ENCODE measurements around the gene KLK14. TPM values are rescaled to one million over a fixed set of nuclear protein-coding genes. Genes with fewer than 3 reads are reported as not detected.
A peak's percentile ranks its signal among the peaks of the same experiment; 100 is the strongest.

The KLK14 gene
- polyA plus RNA-seq, 2 of the 4 experiments (the other 2 are of a cell fraction), result 0.14 to 0.44 TPM

DNA sequence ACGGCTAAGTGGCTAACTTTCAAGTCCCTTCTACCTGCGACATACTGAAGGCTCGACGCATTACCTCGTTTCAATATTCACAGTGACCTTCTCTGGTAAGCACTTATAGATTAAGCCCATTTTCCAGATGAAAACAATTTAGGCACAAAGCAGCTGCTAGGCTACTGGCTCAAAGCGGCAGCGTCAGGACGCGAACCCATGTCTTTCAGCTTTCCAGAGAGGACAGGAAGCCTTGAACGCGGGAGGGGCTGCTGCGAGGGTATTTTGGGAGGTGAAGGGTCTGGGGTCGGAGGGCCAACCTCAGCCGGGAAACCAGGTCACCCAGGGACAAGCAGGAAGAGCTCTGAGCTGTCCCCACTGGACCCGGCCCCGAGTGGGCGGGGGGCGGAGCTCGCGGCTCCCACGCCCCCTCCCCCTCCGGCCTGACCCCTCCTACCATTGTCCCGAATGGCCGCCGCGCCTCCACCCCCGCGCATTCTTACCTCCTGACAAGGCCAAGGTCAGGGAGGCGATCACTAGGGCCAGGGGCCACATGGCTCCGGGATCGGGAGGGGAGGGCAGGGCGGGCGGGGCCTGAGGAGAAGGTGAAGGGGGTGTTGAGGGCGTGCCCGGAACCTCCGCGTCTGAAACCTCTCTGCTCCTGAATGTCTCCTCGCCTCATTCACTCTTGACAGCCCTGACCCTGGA is 18.0 kb downstream of the KLK14 start, which contains the start of gene KLK13:
Gene KLK13, minus strand, starts transcription at position 559 of the 687 bp plus-strand sequence. Its CDS starts 25 bp downstream, at position 534.
- no peak for TF ChIP-seq CTCF (IDR thresholded peaks at IDR 0.05)
- 0 out of 2 replicates have a peak, but pooled peaks have one; percentile 48 for TF ChIP-seq CHD4 (IDR thresholded peaks at IDR 0.05; ENCODE audit: borderline replicate concordance)
- peak within 1 kb of the TSS; percentile 46 for H3K4me3 ChIP-seq
- ChIA-PET CTCF (interaction anchor here (1.0 to 1.4 kb wide), 3 partner anchors 32 to 44 kb away, joined by 3 to 7 read pairs (median 4); no protein-coding TSS in a partner anchor), POLR2A (interaction anchor here (1.0 kb wide), 1 partner anchor 12 kb away, joined by 3 read pairs; no protein-coding TSS in a partner anchor)
- FAIRE-seq, result no peak
- ATAC-seq, result peak; percentile 64 to 80; a peak in 5 of 6 replicates
- DNase-seq (ENCODE audit: low read depth in 1 of 2, low spot score in 1 of 2), result peak; percentile 22 to 44
- WGBS (ENCODE audit: missing lambda C conversion rate), result 11% methylated on average over 24 of the region's 38 CpGs
- no peaks in the 10 kb centered on the region for H3K9me3 ChIP-seq
- peak within 1 kb of the TSS; percentile 91 for H3K4me2 ChIP-seq
- peak within 1 kb of the TSS; percentile 31 to 67; a peak in 4 of 6 replicates for H3K27ac ChIP-seq
- H3K4me1 ChIP-seq, result peaks cover 4% of the 10 kb centered on the region; the same call in 1 of the 3 replicates

DNA sequence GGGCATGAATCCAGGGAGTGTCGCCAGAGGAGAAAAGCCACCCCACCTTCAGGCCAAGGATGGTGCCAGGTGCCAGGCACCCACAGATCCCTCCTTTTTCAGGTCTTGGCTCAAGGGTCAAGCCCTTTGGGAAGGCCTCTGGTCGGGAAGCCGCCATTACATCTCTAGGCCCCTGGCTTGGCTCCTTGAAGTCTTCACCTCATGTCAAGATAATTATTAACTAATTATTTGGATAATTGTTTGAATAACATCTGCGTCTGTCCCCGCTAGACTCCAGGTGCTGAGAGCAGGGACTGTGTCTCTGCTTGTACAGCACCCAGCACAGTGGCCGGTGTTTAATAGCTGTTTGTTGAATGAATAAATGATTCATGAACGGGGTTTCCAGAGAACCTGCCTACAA is 19.0 kb downstream of the KLK14 start:
- ATAC-seq (no peak), DNase-seq (ENCODE audit: low read depth in 1 of 2, low spot score in 1 of 2) (no peak), FAIRE-seq (no peak)
- Histone ChIP-seq H3K9me3 (no peaks in the 10 kb centered on the region), H3K4me1 (peaks cover 4% of the 10 kb centered on the region; the same call in 1 of the 3 replicates), H3K4me2 (no peak overlapping the region), H3K4me3 (no peak overlapping the region), H3K27ac (no peak overlapping the region)
- 54% methylated on average over 7 of the region's 7 CpGs for WGBS (ENCODE audit: missing lambda C conversion rate)
- CTCF ChIA-PET, result interaction anchor here (1.0 kb wide), 1 partner anchor 43 kb away, joined by 3 read pairs; no protein-coding TSS in a partner anchor
- TF ChIP-seq, protein P1, sequence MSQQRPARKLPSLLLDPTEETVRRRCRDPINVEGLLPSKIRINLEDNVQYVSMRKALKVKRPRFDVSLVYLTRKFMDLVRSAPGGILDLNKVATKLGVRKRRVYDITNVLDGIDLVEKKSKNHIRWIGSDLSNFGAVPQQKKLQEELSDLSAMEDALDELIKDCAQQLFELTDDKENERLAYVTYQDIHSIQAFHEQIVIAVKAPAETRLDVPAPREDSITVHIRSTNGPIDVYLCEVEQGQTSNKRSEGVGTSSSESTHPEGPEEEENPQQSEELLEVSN (IDR thresholded peaks at IDR 0.05; ENCODE audit: borderline replicate concordance, low read depth), result no peak
- TF ChIP-seq EP300 (IDR thresholded peaks at IDR 0.05) (no peak), FOXS1 (CRISPR knock-in tag; IDR thresholded peaks at IDR 0.05) (no peak), MAFK (IDR thresholded peaks at IDR 0.05; ENCODE audit: partially characterized antibody) (no peak), MAZ (IDR thresholded peaks at IDR 0.05; ENCODE audit: borderline replicate concordance, low read depth, low read length) (no peak), JUNB (IDR thresholded peaks at IDR 0.05) (no peak), JUN (IDR thresholded peaks at IDR 0.05) (no peak), HOXA7 (CRISPR knock-in tag; IDR thresholded peaks at IDR 0.05) (no peak), NFE2L2 (conservative IDR thresholded peaks at IDR 0.05; ENCODE audit: low read length) (no peak), POLR2A (IDR thresholded peaks at IDR 0.05; ENCODE audit: low read length) (no peak)
- TF ChIP-seq, protein P2, sequence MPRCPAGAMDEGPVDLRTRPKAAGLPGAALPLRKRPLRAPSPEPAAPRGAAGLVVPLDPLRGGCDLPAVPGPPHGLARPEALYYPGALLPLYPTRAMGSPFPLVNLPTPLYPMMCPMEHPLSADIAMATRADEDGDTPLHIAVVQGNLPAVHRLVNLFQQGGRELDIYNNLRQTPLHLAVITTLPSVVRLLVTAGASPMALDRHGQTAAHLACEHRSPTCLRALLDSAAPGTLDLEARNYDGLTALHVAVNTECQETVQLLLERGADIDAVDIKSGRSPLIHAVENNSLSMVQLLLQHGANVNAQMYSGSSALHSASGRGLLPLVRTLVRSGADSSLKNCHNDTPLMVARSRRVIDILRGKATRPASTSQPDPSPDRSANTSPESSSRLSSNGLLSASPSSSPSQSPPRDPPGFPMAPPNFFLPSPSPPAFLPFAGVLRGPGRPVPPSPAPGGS (IDR thresholded peaks at IDR 0.05), result no peak
- POLR2A ChIA-PET, result no interaction called here

- POLR2A ChIA-PET, result no interaction called here
- ATAC-seq (no peak), FAIRE-seq (no peak)
Measured at GRCh38 chr19:51060973-51061372, 21.7 kb downstream of the KLK14 start.

More at GRCh38 chr19:51060973-51061372, 21.7 kb downstream of the KLK14 start:
- Histone ChIP-seq H3K27ac (no peak overlapping the region), H3K4me3 (no peak overlapping the region), H3K4me2 (no peak overlapping the region), H3K4me1 (peaks cover 4% of the 10 kb centered on the region; the same call in 1 of the 3 replicates), H3K9me3 (peaks cover 3% of the 10 kb centered on the region; the same call in 1 of the 3 replicates)
- no peak for DNase-seq (ENCODE audit: low read depth in 1 of 2, low spot score in 1 of 2)
- CTCF ChIA-PET, result interaction anchor here (1.7 kb wide), 1 partner anchor 44 kb away, joined by 7 read pairs; no protein-coding TSS in a partner anchor
- WGBS (ENCODE audit: missing lambda C conversion rate), result 0% methylated on average over 1 of the region's 1 CpG
- TF ChIP-seq ZC3H11A (IDR thresholded peaks at IDR 0.05) (no peak), HES2 (IDR thresholded peaks at IDR 0.05) (no peak), RFX5 (IDR thresholded peaks at IDR 0.05) (no peak)

All from A549 (cell line).